Measurements from ENCODE around the gene SETD2. TPM values are rescaled to one million over a fixed set of nuclear protein-coding genes. Genes with fewer than 3 reads are reported as not detected.

SETD2 gene
- total and polyA plus RNA-seq, 2 of the 8 experiments (the other 6 are each of a cell fraction or from before 2014, with no cell fraction given): 15.7 to 46.3 TPM

GRCh38 chr3:47015151-47015550 is 148.8 kb downstream of the SETD2 start:
- Histone ChIP-seq H3K18ac (ENCODE audit: extremely low read depth, low read length) (no peak overlapping the region), H3K14ac (ENCODE audit: insufficient read length) (no peak overlapping the region), H2AK5ac (ENCODE audit: low read depth, low read length) (no peak overlapping the region), H4K8ac (ENCODE audit: extremely low read depth, insufficient read depth, low read length) (no peak overlapping the region), H4K5ac (ENCODE audit: insufficient read length, low read depth, low read length) (no peak overlapping the region), H3K79me2 (ENCODE audit: control insufficient read depth in 1 of 2, insufficient read depth in 2 of 2, low read length in 2 of 2) (no peaks in the 10 kb centered on the region), H3K36me3 (ENCODE audit: control insufficient read depth in 2 of 4, insufficient read depth in 4 of 4, low read length in 3 of 4) (peaks cover 0 to 26% (median 16%) of the 10 kb centered on the region in 4 experiments; a peak in 5 of 8 replicates), H3K4me3 (ENCODE audit: extremely low read depth in 1 of 4, insufficient read depth in 2 of 4, low read depth in 3 of 4, low read length in 4 of 4) (no peak overlapping the region), H3K4ac (replicated peaks; ENCODE audit: insufficient read length, low read depth, low read length) (no peak overlapping the region), H2BK120ac (replicated peaks; ENCODE audit: low read depth, low read length) (no peak overlapping the region), H3K4me2 (ENCODE audit: insufficient read depth in 1 of 2, low read depth in 2 of 2, low read length in 2 of 2) (no peak overlapping the region), H2BK12ac (ENCODE audit: low read depth, low read length) (no peak overlapping the region), H3K23me2 (ENCODE audit: low read depth, low read length) (no peaks in the 10 kb centered on the region), H3K23ac (ENCODE audit: insufficient read length) (no peak overlapping the region), H3K27me3 (replicated peaks in 1 of 4; ENCODE audit: control insufficient read depth in 3 of 4, extremely low read depth in 1 of 4, insufficient read depth in 3 of 4, low read length in 3 of 4) (no peaks in the 10 kb centered on the region), H3K56ac (replicated peaks; ENCODE audit: insufficient read length, low read depth, low read length) (no peak overlapping the region), H3K9me3 (ENCODE audit: insufficient read depth in 2 of 2, low read depth in 1 of 2, low read length in 1 of 2) (no peaks in the 10 kb centered on the region), H3K79me1 (ENCODE audit: low read depth, low read length) (no peaks in the 10 kb centered on the region; the same call in 1 of the 2 replicates), H4K91ac (replicated peaks; ENCODE audit: insufficient read length, low read length) (no peak overlapping the region), H2BK20ac (ENCODE audit: low read length) (no peak overlapping the region), H3K9ac (replicated peaks in 1 of 4; ENCODE audit: extremely low read depth in 1 of 4, low read depth in 3 of 4, low read length in 3 of 4) (no peak overlapping the region), H3K4me1 (replicated peaks in 1 of 4; ENCODE audit: control insufficient read depth in 3 of 4, insufficient read depth in 4 of 4, low read length in 3 of 4) (peaks cover 1 to 3% (median 3%) of the 10 kb centered on the region in 4 experiments), H2AFZ (ENCODE audit: low read length) (no peak overlapping the region), H3K27ac (ENCODE audit: low read depth, low read length) (no peak overlapping the region), H2BK15ac (ENCODE audit: low read length) (no peak overlapping the region), H4K20me1 (replicated peaks in 1 of 2; ENCODE audit: control insufficient read depth in 1 of 2, insufficient read depth in 2 of 2, low read length in 2 of 2) (no peaks in the 10 kb centered on the region), H2BK5ac (ENCODE audit: low read depth, low read length) (no peak overlapping the region)
- POLR2A ChIA-PET (ENCODE audit: partially characterized antibody): interaction anchor here (0.7 to 1.2 kb wide), 3 partner anchors 308 to 367 kb away, joined by 3 read pairs; no protein-coding TSS in a partner anchor
- no peak for DNase-seq (ENCODE audit: low read depth in 1 of 2, low spot score in 2 of 2)
- CTCF ChIA-PET (ENCODE audit: partially characterized antibody): interaction anchor here (0.7 kb wide), 1 partner anchor 410 kb away, joined by 4 read pairs; no protein-coding TSS in a partner anchor
- FAIRE-seq: no peak
- TF ChIP-seq GABPA (IDR thresholded peaks at IDR 0.05; ENCODE audit: borderline replicate concordance, insufficient read depth, low read length): no peak
- TF ChIP-seq RAD21 (IDR thresholded peaks at IDR 0.05 in 1 of 2, conservative IDR thresholded peaks at IDR 0.05 in 1 of 2; ENCODE audit: low read depth in 2 of 2, low read length in 2 of 2): no peak
- TF ChIP-seq TCF12 (IDR thresholded peaks at IDR 0.05; ENCODE audit: low read depth, low read length): no peak
- TF ChIP-seq SAP30 (IDR thresholded peaks at IDR 0.05; ENCODE audit: insufficient read depth, insufficient replicate concordance, low read length): no peak
- no peak for TF ChIP-seq POLR2AphosphoS5 (IDR thresholded peaks at IDR 0.05; ENCODE audit: low read depth, low read length)
- no peak for TF ChIP-seq POLR2A (IDR thresholded peaks at IDR 0.05; ENCODE audit: control extremely low read depth in 1 of 2, low read depth in 2 of 2, low read length in 2 of 2)
- no peak for TF ChIP-seq CBX8 (IDR thresholded peaks at IDR 0.05; ENCODE audit: borderline replicate concordance, low read depth, low read length)
- TF ChIP-seq EP300 (IDR thresholded peaks at IDR 0.05; ENCODE audit: borderline replicate concordance in 1 of 2, low read depth in 2 of 2, low read length in 2 of 2): no peak
- no peak for TF ChIP-seq CTBP2 (IDR thresholded peaks at IDR 0.05; ENCODE audit: borderline replicate concordance, insufficient read depth, insufficient read length, low read length)
- TF ChIP-seq HDAC6 (IDR thresholded peaks at IDR 0.05; ENCODE audit: low read depth, low read length): no peak
- no peak for TF ChIP-seq SP2 (IDR thresholded peaks at IDR 0.05; ENCODE audit: low read length)
- no peak for TF ChIP-seq YY1 (IDR thresholded peaks at IDR 0.05; ENCODE audit: low read depth, low read length)
- no peak for TF ChIP-seq MAFK (IDR thresholded peaks at IDR 0.05; ENCODE audit: low read depth, low read length)
- TF ChIP-seq TAF7 (optimal IDR thresholded peaks at IDR 0.05; ENCODE audit: borderline replicate concordance, low read depth, low read length): no peak
- TF ChIP-seq BACH1 (IDR thresholded peaks at IDR 0.05; ENCODE audit: low read length): no peak

Data from H1 (cell line).